Small intestine (tissue), 7 donors: ENCODE results near the gene CCDC57. TPM values are rescaled to one million over a fixed set of nuclear protein-coding genes. Genes with fewer than 3 reads are reported as not detected.
A peak's percentile ranks its signal among the peaks of the same experiment; 100 is the strongest.

Experiments used
- DNase-seq, 2 donors: peaks; one replicate each; pipeline versions ENCODE4 v3.0.0 to v3.0.0-alpha.2; 2013
- FAIRE-seq: peaks from 2 replicates; lab custom pipeline; 2012; peaks lifted over from hg19 to GRCh38; lab: Jason Lieb, UNC
- H3K27ac ChIP-seq, 3 donors: one replicate each; pipeline ENCODE4 v1.5.1; 2013; ENCODE audit warnings: low read length in 2 of 3, mild to moderate bottlenecking in 2 of 3, control low read depth in 1 of 3, inconsistent platforms in 1 of 3, low read depth in 1 of 3, moderate library complexity in 1 of 3
- H3K27me3 ChIP-seq, 3 donors: one replicate each; pipeline ENCODE4 v1.6.1; 2013; ENCODE audit warnings: low read length in 3 of 3, inconsistent platforms in 1 of 3; ENCODE audit not compliant: control insufficient read depth in 3 of 3, insufficient read depth in 3 of 3
- H3K36me3 ChIP-seq, 3 donors: one replicate each; pipeline ENCODE4 v1.6.1; 2013; ENCODE audit warnings: low read length in 3 of 3, inconsistent platforms in 1 of 3, low read depth in 1 of 3, mild to moderate bottlenecking in 1 of 3, moderate library complexity in 1 of 3; ENCODE audit not compliant: control insufficient read depth in 3 of 3, insufficient read depth in 2 of 3
- H3K4me1 ChIP-seq, 3 donors: one replicate each; pipeline ENCODE4 v1.6.1; 2013; ENCODE audit warnings: low read length in 2 of 3, inconsistent platforms in 1 of 3, low read depth in 1 of 3, mild to moderate bottlenecking in 1 of 3, moderate library complexity in 1 of 3; ENCODE audit not compliant: control insufficient read depth in 3 of 3, insufficient read depth in 2 of 3
- H3K4me3 ChIP-seq, 3 donors: one replicate each; pipeline ENCODE4 v1.5.1; 2013; ENCODE audit warnings: low read length in 3 of 3, control low read depth in 1 of 3, inconsistent platforms in 1 of 3, low read depth in 1 of 3, mild to moderate bottlenecking in 1 of 3, moderate library complexity in 1 of 3
- H3K9me3 ChIP-seq, 2 donors: one replicate each; pipeline ENCODE4 v1.6.1; 2013; ENCODE audit warnings: low read depth in 1 of 2, low read length in 1 of 2; ENCODE audit not compliant: control insufficient read depth in 2 of 2, insufficient read depth in 1 of 2
- WGBS, 3 donors: extraction: QIAGEN DNeasy Blood & Tissue Kit; methylation state at CpG; one replicate each; pipeline ENCODE4 v1.1.7; 2013; 5-methylcytosine and 5-hydroxymethylcytosine counted together
- polyA plus RNA-seq, 4 donors: library from polyadenylated mRNA; stranded (reverse) in 3 of 4; unstranded in 1 of 4; fragments of 200-250 nt in 3 of 4; fragments of 120-200 nt in 1 of 4; gene quantifications; one replicate each; pipeline versions ENCODE4 v1.2.1 to v1.2.3, GENCODE V29; 2013
- donor health status: healthy with polysubstance abuse.
- donor health status: control.
- donor health status: control.
- donor health status: Bipolar disorder and iron deficiency.
- donor health status: healthy.

The CCDC57 gene
- polyA plus RNA-seq, 4 donors, result 36.7 to 97.3 (median 44.6) TPM

- Histone ChIP-seq H3K4me3 (no peak overlapping the region), H3K4me1 (peaks cover 0 to 62% (median 10%) of the 10 kb centered on the region in 3 donors), H3K9me3 (peaks cover 0 to 4% of the 10 kb centered on the region in 2 donors), H3K36me3 (peaks cover 0 to 43% (median 5%) of the 10 kb centered on the region in 3 donors), H3K27me3 (peaks cover 0 to 7% (median 0%) of the 10 kb centered on the region in 3 donors), H3K27ac (no peak overlapping the region)
- WGBS, 3 donors, result 67 to 76% (median 72%) methylated on average over 14 to 21 of the region's 21 CpGs
- DNase-seq, result no peak
- FAIRE-seq, result no peak
These were observed 20.5 kb upstream of the CCDC57 start for GRCh38 chr17:82232876-82233785.

DNA sequence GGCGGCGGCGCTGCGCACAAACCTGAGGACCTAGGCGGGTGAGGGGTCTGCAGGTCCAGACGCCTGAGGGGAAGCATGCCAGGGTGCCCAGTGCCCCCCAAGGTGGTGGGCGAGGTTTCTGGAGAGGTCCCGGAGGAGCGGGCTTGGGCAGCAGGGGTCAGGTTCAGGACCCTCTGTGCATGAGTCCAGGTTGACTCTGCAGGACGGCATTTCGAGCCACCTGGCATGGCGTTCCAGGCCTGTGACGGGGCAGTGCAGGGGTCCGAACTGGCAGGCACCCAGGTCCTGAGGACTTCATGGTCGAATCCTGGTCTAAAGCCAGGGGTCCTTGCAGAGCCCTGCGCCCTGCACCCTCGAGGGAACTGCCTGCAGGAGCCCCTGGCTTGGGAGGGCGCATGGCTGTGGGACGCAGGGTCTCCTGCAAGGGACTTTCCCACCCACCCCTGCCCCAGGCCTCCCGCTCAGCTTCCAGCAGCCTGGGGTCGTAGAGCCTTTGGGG, 19.7 kb upstream of the CCDC57 start:
- Histone ChIP-seq H3K27me3 (peaks cover 0 to 9% (median 0%) of the 10 kb centered on the region in 3 donors), H3K9me3 (peaks cover 0 to 4% of the 10 kb centered on the region in 2 donors), H3K4me3 (peak overlapping the region in 1 of 3 donors; percentile 78), H3K36me3 (peaks cover 0 to 35% (median 0%) of the 10 kb centered on the region in 3 donors), H3K4me1 (peaks cover 0 to 65% (median 10%) of the 10 kb centered on the region in 3 donors), H3K27ac (peak overlapping the region in 2 of 3 donors; percentile 22 to 91)
- FAIRE-seq, result no peak
- no peak for DNase-seq
- 78 to 84% (median 83%) methylated on average over 17 to 21 of the region's 21 CpGs for WGBS, 3 donors

- WGBS, 3 donors, result 6 to 11% (median 9%) methylated on average over 32 to 42 of the region's 42 CpGs
- Histone ChIP-seq H3K36me3 (peaks cover 0 to 29% (median 0%) of the 10 kb centered on the region in 3 donors), H3K27me3 (peaks cover 0 to 9% (median 0%) of the 10 kb centered on the region in 3 donors), H3K4me1 (peaks cover 0 to 62% (median 10%) of the 10 kb centered on the region in 3 donors), H3K4me3 (peak overlapping the region; percentile 38 to 78 (median 57)), H3K9me3 (peaks cover 0 to 4% of the 10 kb centered on the region in 2 donors), H3K27ac (peak overlapping the region; percentile 52 to 94 (median 91))
- DNase-seq (peak; percentile 77 to 88), FAIRE-seq (no peak)
These were observed 19.1 kb upstream of the CCDC57 start for GRCh38 chr17:82231562-82232321.

GRCh38 chr17:82231312-82231561, 18.6 kb upstream of the CCDC57 start:
- H3K4me3 ChIP-seq, result peak overlapping the region; percentile 38 to 78 (median 57)
- whole genome bisulfite sequencing, 3 donors, result 0 to 7% (median 1%) methylated on average over 6 to 18 of the region's 18 CpGs
- H3K9me3 ChIP-seq, result peaks cover 0 to 4% of the 10 kb centered on the region in 2 donors
- peaks cover 0 to 57% (median 10%) of the 10 kb centered on the region in 3 donors for H3K4me1 ChIP-seq
- no peak for DNase-seq
- no peak for FAIRE-seq
- peaks cover 0 to 9% (median 0%) of the 10 kb centered on the region in 3 donors for H3K27me3 ChIP-seq
- peaks cover 0 to 24% (median 0%) of the 10 kb centered on the region in 3 donors for H3K36me3 ChIP-seq
- H3K27ac ChIP-seq, result peak overlapping the region; percentile 52 to 94 (median 91)

- peaks cover 0 to 52% (median 10%) of the 10 kb centered on the region in 3 donors for H3K4me1 ChIP-seq
These were observed 18.1 kb upstream of the CCDC57 start for GRCh38 chr17:82230609-82231311.

DNA sequence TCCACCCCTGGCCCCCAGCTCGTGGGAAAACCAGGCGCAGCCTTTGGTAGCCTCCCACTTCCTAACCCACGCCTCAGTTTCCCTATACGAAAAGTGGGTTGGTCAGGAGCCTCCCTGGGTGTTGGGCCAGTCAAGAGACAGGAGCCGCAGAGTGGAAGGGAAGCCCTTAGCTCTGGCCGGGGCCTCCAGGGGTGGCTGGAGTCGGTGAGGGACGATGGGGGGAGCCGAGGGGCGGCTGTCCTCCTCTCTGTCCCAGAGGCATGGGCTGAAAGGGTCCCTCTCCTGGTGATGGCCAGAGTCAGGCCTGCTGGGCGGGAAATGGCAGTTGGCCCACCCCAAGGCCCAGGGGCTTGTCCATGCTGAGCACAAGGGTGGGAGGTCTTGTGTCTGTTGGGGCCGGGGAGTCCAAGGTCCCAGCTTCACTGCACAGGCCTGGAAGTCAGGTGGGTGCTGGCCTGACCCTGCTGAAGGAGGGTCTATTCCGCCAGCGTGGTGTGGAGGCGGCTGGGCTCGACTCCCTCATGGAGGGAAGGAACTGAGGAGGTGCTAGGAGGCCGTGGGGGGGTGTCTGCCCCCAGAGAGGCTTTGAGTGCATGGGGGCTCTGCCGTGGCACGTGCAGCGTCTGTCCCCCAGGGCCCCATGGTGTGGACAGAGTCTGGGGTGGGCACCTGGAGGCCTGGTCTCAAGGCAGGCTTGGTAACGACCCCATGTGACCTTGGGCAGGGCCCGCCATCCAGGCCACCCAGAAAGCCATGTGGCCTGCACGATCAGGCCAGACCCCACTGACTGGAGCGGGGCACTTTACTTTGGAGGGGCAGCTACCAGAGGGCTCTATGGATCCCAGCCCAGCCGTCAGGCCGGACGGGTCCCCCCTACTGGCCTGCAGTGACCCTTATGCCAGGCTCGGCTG, 17.3 kb upstream of the CCDC57 start:
- peaks cover 0 to 9% (median 0%) of the 10 kb centered on the region in 3 donors for H3K27me3 ChIP-seq
- FAIRE-seq, result no peak
- DNase-seq, result peak in 1 of 2 donors; percentile 45
- peak overlapping the region in 2 of 3 donors; percentile 66 to 94 for H3K27ac ChIP-seq
- peaks cover 0 to 4% of the 10 kb centered on the region in 2 donors for H3K9me3 ChIP-seq
- peak overlapping the region; percentile 43 to 69 (median 61) for H3K4me3 ChIP-seq
- peaks cover 0 to 44% (median 10%) of the 10 kb centered on the region in 3 donors for H3K4me1 ChIP-seq
- H3K36me3 ChIP-seq, result peaks cover 0 to 14% (median 0%) of the 10 kb centered on the region in 3 donors
- WGBS, 3 donors, result 56 to 65% (median 62%) methylated on average over 25 to 28 of the region's 28 CpGs

More at GRCh38 chr17:82230609-82231311, 18.1 kb upstream of the CCDC57 start:
- Histone ChIP-seq H3K4me3 (peak overlapping the region; percentile 38 to 78 (median 57)), H3K36me3 (peaks cover 0 to 19% (median 0%) of the 10 kb centered on the region in 3 donors), H3K27me3 (peaks cover 0 to 9% (median 0%) of the 10 kb centered on the region in 3 donors), H3K9me3 (peaks cover 0 to 4% of the 10 kb centered on the region in 2 donors), H3K27ac (peak overlapping the region; percentile 15 to 94 (median 91))
- WGBS, 3 donors, result 4 to 11% (median 6%) methylated on average over 15 to 76 of the region's 76 CpGs
- DNase-seq (peak; percentile 86 to 93), FAIRE-seq (no peak)
